HepG2 (cell line): ENCODE results near the gene KAZN. TPM values are rescaled to one million over a fixed set of nuclear protein-coding genes. Genes with fewer than 3 reads are reported as not detected.

Source experiments
- ATAC-seq: fragments of 200-7000 bp; cut with Tn5 transposase; 3 replicates; pipeline ENCODE4 v1.9.1; 2020; ENCODE audit warnings: mild to moderate bottlenecking, moderate library complexity
- BruUV-seq: library from RNA; stranded (reverse); fragments of 400-500 nt; replicated peaks from 2 replicates; lab custom pipeline; 2021; lab: Mats Ljungman, UMichigan
- CTCF ChIA-PET: fragments of 300-600 bp; formaldehyde crosslinking; extraction: SDS; loops from one replicate; lab custom pipeline; 2021; ENCODE audit warnings: low total read pairs, inconsistent platforms, low intra/inter-chr PET ratio; lab: Yijun Ruan, JAX
- POLR2A ChIA-PET: fragments of 350-600 bp; sonication (Branson Sonifier 250); formaldehyde crosslinking; loops from one replicate; lab custom pipeline; 2020; ENCODE audit warnings: antibody characterized with exemption, inconsistent platforms; lab: Yijun Ruan, JAX
- DNase-seq: peaks from one replicate; pipeline ENCODE4 v3.0.0-alpha.2; 2015; ENCODE audit warnings: low spot score
- FAIRE-seq: peaks from 3 replicates; lab custom pipeline; 2011; peaks lifted over from hg19 to GRCh38; lab: Jason Lieb, UNC
- H2AFZ ChIP-seq: one replicate; pipeline ENCODE4 v1.6.1; 2011; ENCODE audit warnings: low read length, inconsistent platforms
- H3K27ac ChIP-seq: fragments of 300-600 bp; 3 replicates; pipeline ENCODE4 v1.8.0; 2011; ENCODE audit warnings: mixed run types, mild to moderate bottlenecking, mixed read lengths, low read length, inconsistent platforms; ENCODE audit not compliant: insufficient read depth; ENCODE audit errors: extremely low read length
- H3K27me3 ChIP-seq, 2 experiments: fragments of 200-600 bp in 1 of 2; 2 replicates in 1 of 2; 3 replicates in 1 of 2; pipeline versions ENCODE4 v1.6.0 to v1.8.0; 2011; ENCODE audit warnings: low read length in 2 of 2, mild to moderate bottlenecking in 2 of 2, moderate library complexity in 2 of 2, inconsistent platforms in 1 of 2; ENCODE audit not compliant: insufficient read depth in 2 of 2, control insufficient read depth in 1 of 2
- H3K36me3 ChIP-seq, 2 experiments: fragments of 200-600 bp in 1 of 2; replicated peaks in 1 of 2; 2 replicates in 1 of 2; 3 replicates in 1 of 2; pipeline versions ENCODE4 v1.5.1 to v1.8.0; 2011; ENCODE audit warnings: low read length in 2 of 2, inconsistent platforms in 1 of 2; ENCODE audit not compliant: insufficient read depth in 2 of 2, control insufficient read depth in 1 of 2
- H3K4me1 ChIP-seq: 2 replicates; pipeline ENCODE4 v1.5.1; 2012; ENCODE audit warnings: low read length, inconsistent platforms; ENCODE audit not compliant: insufficient read depth
- H3K4me2 ChIP-seq: 2 replicates; pipeline ENCODE4 v1.6.0; 2011; ENCODE audit warnings: low read depth, low read length, inconsistent platforms
- H3K4me3 ChIP-seq, 3 experiments: fragments of 200-600 bp in 1 of 3; sonication (generic), shearing (Covaris generic) in 1 of 3; replicated peaks in 1 of 3; 2 replicates each; pipeline ENCODE4 v1.5.1; 2011 to 2016; ENCODE audit warnings: low read length in 3 of 3, inconsistent platforms in 2 of 3, low read depth in 2 of 3, mild to moderate bottlenecking in 2 of 3, control low read depth in 1 of 3, mixed read lengths in 1 of 3; ENCODE audit not compliant: insufficient read depth in 1 of 3
- H3K79me2 ChIP-seq: one replicate; pipeline ENCODE4 v1.6.1; 2011; ENCODE audit warnings: low read length, inconsistent platforms; ENCODE audit not compliant: insufficient read depth
- H3K9ac ChIP-seq: 2 replicates; pipeline ENCODE4 v1.6.0; 2011; ENCODE audit warnings: mild to moderate bottlenecking, low read depth, low read length, inconsistent platforms; ENCODE audit not compliant: insufficient read depth
- H3K9me3 ChIP-seq: 2 replicates; pipeline ENCODE4 v1.5.1; 2012; ENCODE audit warnings: mild to moderate bottlenecking, low read length
- H4K20me1 ChIP-seq: 2 replicates; pipeline ENCODE4 v1.6.0; 2011; ENCODE audit warnings: inconsistent platforms, mild to moderate bottlenecking, low read length, moderate library complexity; ENCODE audit not compliant: insufficient read depth
- DDIT3 ChIP-seq: sonication (generic); formaldehyde crosslinking; IDR thresholded peaks from 2 replicates; pipeline ENCODE4 v1.4.0; 2020; ENCODE audit warnings: mild to moderate bottlenecking, missing genetic modification reagents
- HNRNPH1 ChIP-seq: fragments of 200-400 bp; formaldehyde crosslinking; optimal IDR thresholded peaks from 2 replicates; pipeline ENCODE3; 2017; ENCODE audit warnings: mild to moderate bottlenecking, low read depth, low read length
- MED1 ChIP-seq: sonication (generic); formaldehyde crosslinking; IDR thresholded peaks from 2 replicates; pipeline ENCODE4 v1.4.0; 2020; ENCODE audit warnings: missing genetic modification reagents
- NRL ChIP-seq: sonication (generic); formaldehyde crosslinking; IDR thresholded peaks from 2 replicates; pipeline ENCODE4 v1.5.0; 2020; ENCODE audit warnings: missing genetic modification reagents, mild to moderate bottlenecking, moderate library complexity, borderline replicate concordance
- SMAD3 ChIP-seq: sonication (generic); formaldehyde crosslinking; IDR thresholded peaks from 2 replicates; pipeline ENCODE4 v1.4.0; 2020; ENCODE audit warnings: missing genetic modification reagents
- ZNF207 ChIP-seq: fragments of 450-650 bp; IDR thresholded peaks from 2 replicates; pipeline ENCODE4 v1.6.1; 2016; ENCODE audit warnings: antibody characterized with exemption, borderline replicate concordance
- ZNF530 ChIP-seq: sonication (generic); formaldehyde crosslinking; IDR thresholded peaks from 2 replicates; pipeline ENCODE4 v1.5.0; 2020; ENCODE audit warnings: low read depth, mild to moderate bottlenecking, missing genetic modification reagents
- ZNF644 ChIP-seq: IDR thresholded peaks from 2 replicates; pipeline ENCODE4 v1.6.1; 2016; ENCODE audit warnings: low read depth
- WGBS: methylation state at CpG from one replicate; pipeline ENCODE4 v1.1.6; 2017; ENCODE audit warnings: low lambda C conversion rate; 5-methylcytosine and 5-hydroxymethylcytosine counted together
- in situ Hi-C: cut with HindIII; loops from 2 replicates; pipeline ENCODE4 v1.10.0; 2017; ENCODE audit warnings: low pct_unique_long_range_greater_than_20kb; ENCODE audit not compliant: extremely low pct_ligation_motif_present
- intact Hi-C: fragments of 100-400 bp; cut with micrococcal nuclease; formaldehyde crosslinking; loops from one replicate; pipeline ENCODE4 v1.10.0; 2022; ENCODE audit not compliant: unreplicated experiment
- polyA plus RNA-seq, 8 experiments: library from polyadenylated mRNA; depleted of rRNA in 3 of 8; stranded (reverse) in 7 of 8; unstranded in 1 of 8; fragments of >200 nt; fragmentation: Illumina TruSeq in 4 of 8; extraction: Trizol in 4 of 8; gene quantifications; 2 replicates each; pipeline versions ENCODE4 v1.2.1 to v1.2.3, GENCODE V29; 2011 to 2016; ENCODE audit warnings: low read depth in 4 of 8, missing spikeins in 1 of 8, mixed read lengths in 1 of 8; ENCODE audit not compliant: insufficient read depth in 1 of 8
- total RNA-seq, 5 experiments: library from RNA; depleted of rRNA; stranded (reverse); fragments of >200 nt; fragmentation: Illumina TruSeq; extraction: Trizol; gene quantifications; 2 replicates each; pipeline ENCODE4 v1.2.3, GENCODE V29; 2016; ENCODE audit warnings: low read depth in 1 of 5
- TF ChIP-seq, protein P1 (sequence below): sonication (generic); formaldehyde crosslinking; IDR thresholded peaks from 2 replicates; pipeline ENCODE4 v1.5.0; 2020; ENCODE audit warnings: missing genetic modification reagents
- TF ChIP-seq, protein P2 (sequence below): sonication (generic); formaldehyde crosslinking; IDR thresholded peaks from 2 replicates; pipeline ENCODE4 v1.4.0; 2020; ENCODE audit warnings: missing genetic modification reagents

KAZN gene
- total and polyA plus RNA-seq, 2 of the 13 experiments (the other 11 are each of a cell fraction or from before 2014, with no cell fraction given), result 10.4 to 13.5 TPM

DNA sequence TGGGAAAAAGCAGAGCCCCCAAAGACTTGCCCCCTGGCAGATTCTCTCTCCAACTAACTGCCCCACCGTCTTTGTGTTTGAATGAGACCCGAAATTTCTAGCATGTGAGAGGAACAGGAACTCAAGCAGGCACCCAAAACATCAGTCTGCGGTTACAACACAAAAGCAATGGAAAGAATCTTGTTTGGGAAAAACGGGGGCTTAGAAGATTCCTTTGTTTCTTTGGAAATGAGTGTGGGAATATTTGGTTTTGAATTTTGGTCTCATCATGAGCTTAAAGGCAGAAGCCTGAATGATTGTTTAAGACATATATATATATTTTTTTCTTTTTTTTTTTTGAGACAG, 366.2 kb downstream of the KAZN start:
- POLR2A ChIA-PET, result no interaction called here
- ATAC-seq, result no peak
- intact Hi-C loops (no loop called here), in situ Hi-C loops (no loop called here)
- Histone ChIP-seq H3K36me3 (peaks cover 24 to 84% of the 10 kb centered on the region in 2 experiments), H3K4me3 (no peak overlapping the region), H2AFZ (no peak overlapping the region), H3K9ac (no peak overlapping the region), H3K9me3 (no peaks in the 10 kb centered on the region), H3K79me2 (peaks cover 6% of the 10 kb centered on the region), H3K4me1 (no peaks in the 10 kb centered on the region), H4K20me1 (no peaks in the 10 kb centered on the region)
- DNase-seq, result no peak
- no TSS peak for BruUV-seq
- CTCF ChIA-PET, result no interaction called here
- 82% methylated on average over 4 of the region's 4 CpGs for WGBS
- TF ChIP-seq DDIT3 (CRISPR knock-in tag) (no peak), NRL (CRISPR knock-in tag) (no peak), SMAD3 (CRISPR knock-in tag) (no peak), MED1 (CRISPR knock-in tag) (no peak), ZNF530 (CRISPR knock-in tag) (no peak), ZNF207 (no peak), HNRNPH1 (no peak), ZNF644 (no peak)
- TF ChIP-seq, protein P1, sequence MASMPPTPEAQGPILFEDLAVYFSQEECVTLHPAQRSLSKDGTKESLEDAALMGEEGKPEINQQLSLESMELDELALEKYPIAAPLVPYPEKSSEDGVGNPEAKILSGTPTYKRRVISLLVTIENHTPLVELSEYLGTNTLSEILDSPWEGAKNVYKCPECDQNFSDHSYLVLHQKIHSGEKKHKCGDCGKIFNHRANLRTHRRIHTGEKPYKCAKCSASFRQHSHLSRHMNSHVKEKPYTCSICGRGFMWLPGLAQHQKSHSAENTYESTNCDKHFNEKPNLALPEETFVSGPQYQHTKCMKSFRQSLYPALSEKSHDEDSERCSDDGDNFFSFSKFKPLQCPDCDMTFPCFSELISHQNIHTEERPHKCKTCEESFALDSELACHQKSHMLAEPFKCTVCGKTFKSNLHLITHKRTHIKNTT (CRISPR knock-in tag), result no peak
- TF ChIP-seq, protein P2, sequence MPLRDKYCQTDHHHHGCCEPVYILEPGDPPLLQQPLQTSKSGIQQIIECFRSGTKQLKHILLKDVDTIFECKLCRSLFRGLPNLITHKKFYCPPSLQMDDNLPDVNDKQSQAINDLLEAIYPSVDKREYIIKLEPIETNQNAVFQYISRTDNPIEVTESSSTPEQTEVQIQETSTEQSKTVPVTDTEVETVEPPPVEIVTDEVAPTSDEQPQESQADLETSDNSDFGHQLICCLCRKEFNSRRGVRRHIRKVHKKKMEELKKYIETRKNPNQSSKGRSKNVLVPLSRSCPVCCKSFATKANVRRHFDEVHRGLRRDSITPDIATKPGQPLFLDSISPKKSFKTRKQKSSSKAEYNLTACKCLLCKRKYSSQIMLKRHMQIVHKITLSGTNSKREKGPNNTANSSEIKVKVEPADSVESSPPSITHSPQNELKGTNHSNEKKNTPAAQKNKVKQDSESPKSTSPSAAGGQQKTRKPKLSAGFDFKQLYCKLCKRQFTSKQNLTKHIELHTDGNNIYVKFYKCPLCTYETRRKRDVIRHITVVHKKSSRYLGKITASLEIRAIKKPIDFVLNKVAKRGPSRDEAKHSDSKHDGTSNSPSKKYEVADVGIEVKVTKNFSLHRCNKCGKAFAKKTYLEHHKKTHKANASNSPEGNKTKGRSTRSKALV (CRISPR knock-in tag), result no peak
- TF ChIP-seq, all 625 proteins: peak for 0
- no peak for FAIRE-seq
- no peak overlapping the region for H3K4me2 ChIP-seq
- no peaks in the 10 kb centered on the region for H3K27me3 ChIP-seq
- H3K27ac ChIP-seq, result no peak overlapping the region
